Epithelial cell of esophagus (primary cell): ENCODE measurements around the gene ENOX1.

Source experiments
- DNase-seq: peaks from one replicate; pipeline ENCODE4 v3.0.0; 2010; ENCODE audit warnings: low read depth
- H3K4me3 ChIP-seq: 2 replicates; pipeline ENCODE4 v1.5.1; 2011; ENCODE audit warnings: mild to moderate bottlenecking, low read length, control low read depth
- CTCF ChIP-seq: IDR thresholded peaks from 2 replicates; pipeline ENCODE4 v1.5.1; 2011; ENCODE audit warnings: low read depth, mild to moderate bottlenecking, low read length, control low read depth, inconsistent platforms; ENCODE audit not compliant: insufficient read depth; ENCODE audit errors: missing control alignments

The ENOX1 gene

GRCh38 chr13:43298816-43299215, 488.0 kb downstream of the ENOX1 start:
- DNase-seq: peak; percentile 57
- TF ChIP-seq CTCF: no peak
- H3K4me3 ChIP-seq: no peak overlapping the region

GRCh38 chr13:43297967-43298678, 488.6 kb downstream of the ENOX1 start:
- no peak for TF ChIP-seq CTCF
- DNase-seq: no peak
- H3K4me3 ChIP-seq: no peak overlapping the region

- no peak overlapping the region for H3K4me3 ChIP-seq
- no peak for TF ChIP-seq CTCF
- no peak for DNase-seq
Observed at GRCh38 chr13:43295825-43296564, 490.8 kb downstream of the ENOX1 start.

- no peak for TF ChIP-seq CTCF
- no peak overlapping the region for H3K4me3 ChIP-seq
- DNase-seq: no peak
Observed at GRCh38 chr13:43295321-43295720, 491.5 kb downstream of the ENOX1 start.

DNA sequence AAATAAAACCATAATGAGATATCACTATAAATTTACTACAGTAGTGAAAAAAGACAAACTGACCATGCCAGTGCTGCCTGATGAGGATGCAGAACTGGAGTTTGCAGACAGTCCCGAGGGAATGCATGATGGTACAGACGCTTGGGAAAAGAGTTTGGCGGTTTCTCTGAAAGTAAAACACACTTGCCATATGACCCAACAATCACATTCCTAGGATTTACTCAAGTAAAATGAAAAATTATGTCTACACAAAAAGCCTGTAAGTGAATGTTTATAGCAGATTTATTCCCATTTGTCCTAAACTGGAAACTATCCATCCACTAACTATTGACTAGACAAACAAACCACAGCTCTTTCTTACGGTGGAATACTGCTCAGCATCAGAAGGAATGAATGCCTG, 492.4 kb downstream of the ENOX1 start:
- no peak for TF ChIP-seq CTCF
- no peak overlapping the region for H3K4me3 ChIP-seq
- no peak for DNase-seq

GRCh38 chr13:43293986-43294385, 492.8 kb downstream of the ENOX1 start:
- TF ChIP-seq CTCF: no peak
- DNase-seq: no peak
- no peak overlapping the region for H3K4me3 ChIP-seq
